ENCODE measurements around the gene SCO2. TPM values are rescaled to one million over a fixed set of nuclear protein-coding genes. Genes with fewer than 3 reads are reported as not detected.

Gene SCO2
- total RNA-seq, 1 experiment from 2014 or later, result 7.0 TPM

GRCh38 chr22:50487290-50488005 is 38.0 kb downstream of the SCO2 start:
- RAD21 ChIA-PET (ENCODE audit: low non-redundant PET in 1 of 2, low total read pairs in 2 of 2, uncharacterized antibody in 2 of 2, unreplicated experiment in 2 of 2), result no interaction called here
- Histone ChIP-seq H2AFZ (ENCODE audit: low read depth, low read length, poor library complexity, severe bottlenecking) (no peak overlapping the region), H3K9me3 (ENCODE audit: control insufficient read depth in 1 of 2, insufficient read depth in 1 of 2, low read depth in 1 of 2, low read length in 2 of 2) (no peaks in the 10 kb centered on the region), H3K4me3 (replicated peaks in 1 of 2; ENCODE audit: low read depth in 1 of 2, low read length in 2 of 2) (no peak overlapping the region), H3K4me1 (ENCODE audit: control insufficient read depth in 1 of 2, insufficient read depth in 2 of 2, low read length in 2 of 2) (peaks cover 6 to 19% of the 10 kb centered on the region in 2 experiments; a peak in 3 of 4 replicates), H4K20me1 (ENCODE audit: insufficient read depth) (no peaks in the 10 kb centered on the region), H3K9ac (ENCODE audit: low read length) (no peak overlapping the region), H3K27ac (ENCODE audit: low read depth, low read length) (no peak overlapping the region; the same call in 1 of the 2 replicates), H3K27me3 (ENCODE audit: insufficient read depth, low read length) (no peaks in the 10 kb centered on the region), H3K79me2 (ENCODE audit: insufficient read depth, low read length) (no peaks in the 10 kb centered on the region), H3K36me3 (ENCODE audit: control insufficient read depth in 1 of 2, insufficient read depth in 2 of 2, low read length in 2 of 2) (no peaks in the 10 kb centered on the region), H3K4me2 (ENCODE audit: low read length) (no peak overlapping the region), H3K9me2 (ENCODE audit: insufficient read depth) (no peaks in the 10 kb centered on the region)
- ATAC-seq, result no peak
- POLR2A ChIA-PET, result no interaction called here
- intact Hi-C loops (cut with micrococcal nuclease), result no loop called here
- BruUV-seq (replicated peaks), result no TSS peak
- CTCF ChIA-PET, result interaction anchor here (0.9 kb wide), 1 partner anchor 11 kb away, joined by 3 read pairs; no protein-coding TSS in a partner anchor
- TF ChIP-seq RAD21 (IDR thresholded peaks at IDR 0.05; ENCODE audit: low read depth) (no peak), JUND (IDR thresholded peaks at IDR 0.05) (no peak), FOSL1 (IDR thresholded peaks at IDR 0.05; ENCODE audit: low read depth) (no peak), ZNF274 (IDR thresholded peaks at IDR 0.05; ENCODE audit: low read depth, low read length) (no peak), CBX3 (IDR thresholded peaks at IDR 0.05; ENCODE audit: low read depth) (no peak), ELF1 (IDR thresholded peaks at IDR 0.05; ENCODE audit: borderline replicate concordance, low read depth) (no peak), ZFX (IDR thresholded peaks at IDR 0.05) (no peak), REST (IDR thresholded peaks at IDR 0.05; ENCODE audit: low read depth) (no peak), YY1 (IDR thresholded peaks at IDR 0.05; ENCODE audit: extremely low read depth, insufficient replicate concordance, low read depth, low read length) (no peak), CEBPB (IDR thresholded peaks at IDR 0.05; ENCODE audit: low read depth) (no peak), EZH2 (IDR thresholded peaks at IDR 0.05) (no peak), ZBTB33 (IDR thresholded peaks at IDR 0.05; ENCODE audit: extremely low read depth, insufficient replicate concordance, low read length) (no peak), EZH2phosphoT487 (IDR thresholded peaks at IDR 0.05; ENCODE audit: borderline replicate concordance) (no peak), EGR1 (IDR thresholded peaks at IDR 0.05; ENCODE audit: low read depth) (no peak), SP1 (IDR thresholded peaks at IDR 0.05; ENCODE audit: low read depth) (no peak), SRF (IDR thresholded peaks at IDR 0.05; ENCODE audit: low read depth) (no peak), TCF7L2 (IDR thresholded peaks at IDR 0.05; ENCODE audit: borderline replicate concordance, extremely low read depth, insufficient read depth, insufficient read length) (no peak)
- no peak for DNase-seq (ENCODE audit: low read depth, low spot score)

Data from HCT116 (cell line).